Peyer's patch (tissue), 4 donors: Measurements from ENCODE around the gene PHKB.

Experiments used
- CTCF ChIP-seq, 6 experiments: fragments of 450-650 bp in 4 of 6; fragments of 200-600 bp in 2 of 6; sonication (generic) in 1 of 6; IDR thresholded peaks; one replicate each; pipeline ENCODE4 v1.5.1; 2017 to 2019; ENCODE audit warnings: antibody characterized with exemption in 6 of 6, mild to moderate bottlenecking in 3 of 6, moderate library complexity in 1 of 6
- POLR2A ChIP-seq, 2 donors: fragments of 450-650 bp; IDR thresholded peaks; one replicate each; pipeline ENCODE4 v1.5.1; 2017; ENCODE audit warnings: antibody characterized with exemption in 2 of 2, mild to moderate bottlenecking in 2 of 2, moderate library complexity in 2 of 2

- no peak for TF ChIP-seq CTCF (IDR thresholded peaks at IDR 0.05)
- TF ChIP-seq POLR2A (IDR thresholded peaks at IDR 0.05), result no peak
Observed at GRCh38 chr16:47578573-47578972, 117.4 kb downstream of the PHKB start.
